Adrenal gland (tissue), 12 donors: ENCODE results near the gene DHPS. TPM values are rescaled to one million over a fixed set of nuclear protein-coding genes. Genes with fewer than 3 reads are reported as not detected.

ENCODE experiments used
- DNase-seq, 7 donors: peaks; one replicate each; pipeline ENCODE4 v3.0.0-alpha.2; 2019 to 2020
- H3K27ac ChIP-seq, 5 donors: fragments of 200-600 bp; sonication (generic) in 4 of 5; 1 replicate in 3 of 5; 2 replicates in 2 of 5; pipeline versions ENCODE4 v1.5.1 to v1.8.0; 2016 to 2020; ENCODE audit warnings: mild to moderate bottlenecking in 1 of 5
- H3K27me3 ChIP-seq: fragments of 200-600 bp; 2 replicates; pipeline ENCODE4 v1.8.0; 2021
- H3K36me3 ChIP-seq, 2 donors: fragments of 200-600 bp; replicated peaks in 1 of 2; 1 replicate in 1 of 2; 2 replicates in 1 of 2; pipeline versions ENCODE4 v1.5.1 to v1.8.0; 2018 to 2022
- H3K4me1 ChIP-seq, 2 donors: fragments of 200-600 bp; replicated peaks in 1 of 2; 1 replicate in 1 of 2; 2 replicates in 1 of 2; pipeline versions ENCODE4 v1.5.1 to v1.8.0; 2018 to 2021
- H3K4me3 ChIP-seq, 4 donors: fragments of 200-600 bp; sonication (generic) in 3 of 4; one replicate each; pipeline ENCODE4 v1.5.1; 2016 to 2018
- H3K9me3 ChIP-seq, 3 donors: fragments of 200-600 bp; sonication (generic) in 1 of 3; replicated peaks in 1 of 3; 1 replicate in 2 of 3; 2 replicates in 1 of 3; pipeline versions ENCODE4 v1.5.1 to v1.8.0; 2016 to 2021
- POLR2A ChIP-seq, 2 donors: fragments of 450-650 bp; IDR thresholded peaks; one replicate each; pipeline ENCODE4 v1.6.1; 2017; ENCODE audit warnings: antibody characterized with exemption in 2 of 2, mild to moderate bottlenecking in 2 of 2, moderate library complexity in 1 of 2
- WGBS, 4 donors: extraction: QIAGEN DNeasy Blood & Tissue Kit in 2 of 4; methylation state at CpG; one replicate each; pipeline versions ENCODE4 v1.1.5 to v1.1.7; 2013 to 2017; 5-methylcytosine and 5-hydroxymethylcytosine counted together
- intact Hi-C, 2 donors: fragments of 100-400 bp; cut with DNase I; formaldehyde crosslinking; loops; one replicate each; pipeline versions ENCODE4 v1.14.1 to v1.15.0; 2022 to 2023
- polyA plus RNA-seq, 3 donors: library from polyadenylated mRNA; stranded (reverse); fragments of 200-250 nt in 2 of 3; fragments of 350-450 nt in 1 of 3; fragmentation: Illumina TruSeq in 1 of 3; extraction: RNeasy Lipid Tissue Mini Kit (QIAGEN cat#74804) in 1 of 3; gene quantifications; one replicate each; pipeline ENCODE4 v1.2.3, GENCODE V29; 2013 to 2014
- total RNA-seq, 9 donors: library from RNA; depleted of rRNA in 4 of 9; stranded (reverse); fragments of >200 nt in 4 of 9; fragments of 120-200 nt in 1 of 9; fragmentation: NEBNext Ultra II Directional in 1 of 9; extraction: Animal tissue kit (Norgen Biotek cat#: 25700) in 1 of 9; gene quantifications; one replicate each; pipeline versions ENCODE4 v1.1.0 to v1.2.4, GENCODE V29; 2013 to 2023
- TF ChIP-seq, protein P1 (sequence below), 6 experiments: fragments of 450-650 bp in 4 of 6; fragments of 200-600 bp in 2 of 6; sonication (generic) in 1 of 6; IDR thresholded peaks; 1 replicate in 5 of 6; 2 replicates in 1 of 6; pipeline versions ENCODE4 v1.5.1 to v1.8.0; 2016 to 2021; ENCODE audit warnings: antibody characterized with exemption in 6 of 6, mild to moderate bottlenecking in 2 of 6, moderate library complexity in 1 of 6
- donor health status: healthy with polysubstance abuse.
- donor health status: Bipolar disorder and iron deficiency.
- donor health status: DM: yes; HTN: yes; CAD: no.
- donor health status: DM: no; HTN: no; CAD: no.
- donor health status: DM: no; HTN: no; CAD: no.
- donor health status: DM: yes; HTN: yes; CAD: no.

DHPS gene
- total and polyA plus RNA-seq, 12 donors: 64.5 to 197 (median 124) TPM

DNA sequence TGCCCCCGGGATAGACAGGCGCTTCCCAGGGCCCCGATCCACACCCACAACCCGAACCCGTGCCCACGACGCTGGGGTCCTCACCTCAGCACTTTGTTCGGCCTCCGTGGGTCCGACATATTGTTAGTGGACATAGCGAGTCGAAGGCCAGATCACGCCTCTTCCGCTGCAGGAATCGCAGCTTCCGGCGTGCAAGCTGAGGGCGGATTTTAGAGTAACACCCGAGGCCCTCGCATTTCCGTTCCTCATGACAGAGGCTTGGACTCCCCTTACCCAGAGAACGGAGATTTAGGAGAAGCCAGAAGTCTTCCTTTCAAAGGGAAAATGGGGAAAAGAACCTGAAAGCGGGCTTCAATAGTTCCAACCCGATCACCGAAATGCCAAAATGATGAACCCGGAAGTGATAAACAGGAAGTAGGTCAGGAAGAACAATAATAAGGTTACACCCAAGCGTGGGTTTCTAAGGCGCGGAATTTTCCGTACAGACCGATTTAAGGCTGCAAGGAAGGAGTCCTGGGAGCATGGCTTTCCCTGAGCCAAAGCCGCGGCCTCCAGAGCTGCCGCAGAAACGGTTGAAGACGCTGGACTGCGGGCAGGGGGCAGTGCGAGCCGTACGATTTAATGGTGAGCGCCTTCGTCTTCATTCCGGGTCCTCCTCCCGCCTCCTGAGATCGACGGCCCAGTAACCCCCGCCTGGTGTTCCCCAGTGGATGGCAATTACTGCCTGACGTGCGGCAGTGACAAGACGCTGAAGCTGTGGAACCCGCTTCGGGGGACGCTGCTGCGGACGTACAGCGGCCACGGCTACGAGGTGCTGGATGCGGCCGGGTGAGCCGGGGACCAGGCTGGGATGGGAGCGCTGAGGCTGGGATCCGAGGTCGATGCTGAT lies 12.2 kb downstream of the DHPS start:
- 0% methylated on average over 20 to 64 of the region's 64 CpGs for WGBS, 4 donors

DNA sequence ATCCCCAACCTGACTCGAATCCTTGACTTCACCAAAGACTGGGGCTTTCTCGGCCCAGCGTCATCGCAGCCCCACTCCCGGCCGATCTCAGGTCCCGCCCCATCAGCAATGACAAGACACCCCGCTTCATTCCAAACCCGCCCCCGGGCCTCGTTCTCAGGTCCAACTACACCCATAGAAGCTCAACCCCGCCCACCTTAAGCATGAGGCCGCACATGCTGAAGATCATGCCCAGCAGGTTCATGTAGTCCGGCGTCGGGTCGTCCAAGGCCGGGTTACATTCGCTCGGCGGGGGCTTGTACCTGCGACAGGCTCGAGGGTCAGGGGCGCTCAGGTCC lies 12.8 kb downstream of the DHPS start:
- peak in 1 of 2 donors; percentile 16 for TF ChIP-seq POLR2A (IDR thresholded peaks at IDR 0.05)
- TF ChIP-seq, protein P1, sequence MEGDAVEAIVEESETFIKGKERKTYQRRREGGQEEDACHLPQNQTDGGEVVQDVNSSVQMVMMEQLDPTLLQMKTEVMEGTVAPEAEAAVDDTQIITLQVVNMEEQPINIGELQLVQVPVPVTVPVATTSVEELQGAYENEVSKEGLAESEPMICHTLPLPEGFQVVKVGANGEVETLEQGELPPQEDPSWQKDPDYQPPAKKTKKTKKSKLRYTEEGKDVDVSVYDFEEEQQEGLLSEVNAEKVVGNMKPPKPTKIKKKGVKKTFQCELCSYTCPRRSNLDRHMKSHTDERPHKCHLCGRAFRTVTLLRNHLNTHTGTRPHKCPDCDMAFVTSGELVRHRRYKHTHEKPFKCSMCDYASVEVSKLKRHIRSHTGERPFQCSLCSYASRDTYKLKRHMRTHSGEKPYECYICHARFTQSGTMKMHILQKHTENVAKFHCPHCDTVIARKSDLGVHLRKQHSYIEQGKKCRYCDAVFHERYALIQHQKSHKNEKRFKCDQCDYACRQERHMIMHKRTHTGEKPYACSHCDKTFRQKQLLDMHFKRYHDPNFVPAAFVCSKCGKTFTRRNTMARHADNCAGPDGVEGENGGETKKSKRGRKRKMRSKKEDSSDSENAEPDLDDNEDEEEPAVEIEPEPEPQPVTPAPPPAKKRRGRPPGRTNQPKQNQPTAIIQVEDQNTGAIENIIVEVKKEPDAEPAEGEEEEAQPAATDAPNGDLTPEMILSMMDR (IDR thresholded peaks at IDR 0.05): no peak

More for the DNA sequence above, 12.2 kb downstream of the DHPS start:
- peak; percentile 76 to 91 (median 83) for DNase-seq
- peak overlapping the region; percentile 37 to 96 (median 61) for H3K4me3 ChIP-seq
- TF ChIP-seq, protein P1 (IDR thresholded peaks at IDR 0.05): no peak
- peak; percentile 13 to 30 for TF ChIP-seq POLR2A (IDR thresholded peaks at IDR 0.05)
- H3K4me1 ChIP-seq: peaks cover 17 to 36% of the 10 kb centered on the region in 2 donors
- peak overlapping the region; percentile 33 to 96 (median 94) for H3K27ac ChIP-seq
- peaks cover 0 to 19% of the 10 kb centered on the region in 2 donors for H3K36me3 ChIP-seq
- no peaks in the 10 kb centered on the region for H3K9me3 ChIP-seq
- intact Hi-C loops: loop anchor here (5.0 to 10.0 kb wide), 3 partner anchors 57 to 107 kb away; partner anchors contain the start of genes ZNF490 (in 1 of the 2) and ZNF791 (in 1 of the 2)
- no peaks in the 10 kb centered on the region for H3K27me3 ChIP-seq

DNA sequence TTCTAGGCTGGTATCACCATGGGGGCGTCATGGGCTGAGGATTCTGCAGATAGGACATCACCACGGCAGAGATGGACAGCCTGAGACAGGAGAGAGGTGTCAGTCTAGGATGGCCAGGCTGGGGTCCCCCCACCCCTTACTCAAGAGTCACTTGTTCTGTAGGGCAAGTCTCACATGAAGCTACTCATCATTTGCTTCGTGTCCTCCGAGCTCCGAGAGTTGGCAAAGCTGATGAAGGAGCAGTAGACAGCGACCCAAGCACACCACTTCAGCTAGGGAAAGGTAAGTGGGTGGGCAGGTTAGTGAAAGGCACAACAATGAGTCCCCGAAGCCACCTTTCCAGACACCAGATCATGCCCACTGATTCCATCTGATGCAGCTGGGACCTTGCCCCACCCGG lies 13.3 kb downstream of the DHPS start:
- no peaks in the 10 kb centered on the region for H3K9me3 ChIP-seq
- no peak for DNase-seq
- TF ChIP-seq, protein P1 (IDR thresholded peaks at IDR 0.05): no peak
- no peak for TF ChIP-seq POLR2A (IDR thresholded peaks at IDR 0.05)
- WGBS, 4 donors: 60 to 68% (median 65%) methylated on average over 6 to 8 of the region's 8 CpGs
- H3K4me1 ChIP-seq: peaks cover 17 to 36% of the 10 kb centered on the region in 2 donors
- H3K36me3 ChIP-seq: peaks cover 0 to 14% of the 10 kb centered on the region in 2 donors
- H3K27ac ChIP-seq: peak overlapping the region in 3 of 5 donors; percentile 86 to 96 (median 94)
- H3K27me3 ChIP-seq: no peaks in the 10 kb centered on the region
- intact Hi-C loops: loop anchor here in 1 of 2 donors (5.0 kb wide), 1 partner anchor 56 kb away; the partner anchor contains the start of genes ZNF490 and ZNF791
- H3K4me3 ChIP-seq: peak overlapping the region in 1 of 4 donors; percentile 96

More for the DNA sequence above, 12.8 kb downstream of the DHPS start:
- Histone ChIP-seq H3K27ac (peak overlapping the region; percentile 33 to 96 (median 94)), H3K36me3 (peaks cover 0 to 13% of the 10 kb centered on the region in 2 donors), H3K9me3 (no peaks in the 10 kb centered on the region), H3K27me3 (no peaks in the 10 kb centered on the region), H3K4me1 (peaks cover 17 to 36% of the 10 kb centered on the region in 2 donors), H3K4me3 (peak overlapping the region; percentile 37 to 96 (median 61))
- peak; percentile 65 to 92 (median 80) for DNase-seq
- 0 to 1% (median 0%) methylated on average over 13 to 24 of the region's 24 CpGs for WGBS, 4 donors
- intact Hi-C loops: loop anchor here in 1 of 2 donors (5.0 kb wide), 1 partner anchor 57 kb away; the partner anchor contains the start of genes ZNF490 and ZNF791

DNA sequence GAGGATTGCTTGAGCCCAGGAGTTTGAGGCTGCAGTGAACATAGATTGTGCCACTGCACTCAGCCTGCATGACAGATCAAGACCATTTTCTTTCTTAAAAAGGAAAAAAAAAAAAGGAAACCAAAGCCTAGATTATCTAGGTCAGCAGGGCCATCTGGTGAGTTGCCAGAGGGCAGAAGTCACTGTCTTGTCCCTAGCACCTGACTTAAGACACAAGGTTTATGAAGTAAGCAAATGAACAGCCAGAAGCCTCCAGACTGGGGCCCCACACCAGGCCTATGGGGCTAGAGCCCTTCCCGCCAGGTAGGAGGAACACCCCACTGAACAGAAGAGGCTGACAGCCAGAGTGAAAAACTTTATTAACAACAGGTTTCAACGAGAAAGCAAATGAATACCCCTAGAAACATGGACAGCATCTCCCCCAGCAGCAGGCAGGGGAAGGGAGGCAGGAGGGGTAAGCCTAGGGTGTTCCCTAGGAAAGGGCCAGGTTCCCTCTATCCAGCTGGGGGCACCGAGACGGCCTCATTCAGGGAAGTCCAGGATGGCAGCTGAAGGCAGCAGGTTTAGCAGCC lies 13.9 kb downstream of the DHPS start:
- Histone ChIP-seq H3K4me1 (peaks cover 17 to 36% of the 10 kb centered on the region in 2 donors), H3K9me3 (no peaks in the 10 kb centered on the region), H3K4me3 (no peak overlapping the region), H3K36me3 (peaks cover 0 to 16% of the 10 kb centered on the region in 2 donors), H3K27ac (peak overlapping the region in 2 of 5 donors; percentile 86 to 94), H3K27me3 (no peaks in the 10 kb centered on the region)
- no peak for TF ChIP-seq POLR2A (IDR thresholded peaks at IDR 0.05)
- TF ChIP-seq, protein P1 (IDR thresholded peaks at IDR 0.05): no peak
- WGBS, 4 donors: 70 to 80% (median 76%) methylated on average over 4 of the region's 4 CpGs
- DNase-seq: no peak
- intact Hi-C loops: loop anchor here in 1 of 2 donors (5.0 kb wide), 1 partner anchor 56 kb away; the partner anchor contains the start of genes ZNF490 and ZNF791
